RKO (cell line): Measurements from ENCODE around the gene DNMT1.

Source experiments
- DNase-seq: peaks from one replicate; pipeline ENCODE4 v3.0.0-alpha.2; 2016; ENCODE audit warnings: low spot score

DNMT1 gene

GRCh38 chr19:10113592-10113963 lies 81.2 kb downstream of the DNMT1 start:
- no peak for DNase-seq

- peak; percentile 60 for DNase-seq
Observed at GRCh38 chr19:10112895-10113591, 81.7 kb downstream of the DNMT1 start.

GRCh38 chr19:10112037-10112761 lies 82.6 kb downstream of the DNMT1 start:
- peak; percentile 35 for DNase-seq

GRCh38 chr19:10111405-10111811 lies 83.3 kb downstream of the DNMT1 start, which contains the start of gene P2RY11:
TSS of gene P2RY11 (plus strand) at chr19:10111693. CDS start at chr19:10111722, 29 bp downstream.
- no peak for DNase-seq

GRCh38 chr19:10110972-10111317 lies 83.8 kb downstream of the DNMT1 start:
- no peak for DNase-seq

GRCh38 chr19:10110076-10110971 lies 84.4 kb downstream of the DNMT1 start:
- no peak for DNase-seq

GRCh38 chr19:10109528-10109927 lies 85.2 kb downstream of the DNMT1 start:
- no peak for DNase-seq

GRCh38 chr19:10107817-10108367 lies 86.9 kb downstream of the DNMT1 start:
- DNase-seq, result no peak

- no peak for DNase-seq
Observed at GRCh38 chr19:10107254-10107653, 87.5 kb downstream of the DNMT1 start.

GRCh38 chr19:10106100-10106936 lies 88.4 kb downstream of the DNMT1 start, which contains the start of gene PPAN:
TSS of gene PPAN (plus strand) at chr19:10106362. CDS start at chr19:10106395, 33 bp downstream.
- DNase-seq, result peak; percentile 99

- DNase-seq, result no peak
Observed at GRCh38 chr19:10105509-10106099, 89.1 kb downstream of the DNMT1 start.

GRCh38 chr19:10104665-10105508 lies 89.9 kb downstream of the DNMT1 start:
- no peak for DNase-seq

- DNase-seq, result no peak
Observed at GRCh38 chr19:10104130-10104513, 90.6 kb downstream of the DNMT1 start.

GRCh38 chr19:10102787-10103236 lies 91.9 kb downstream of the DNMT1 start:
- no peak for DNase-seq

GRCh38 chr19:10100163-10100785 lies 94.5 kb downstream of the DNMT1 start:
- DNase-seq, result no peak

- DNase-seq, result no peak
Observed at GRCh38 chr19:10096615-10096963, 98.2 kb downstream of the DNMT1 start.

- DNase-seq, result peak; percentile 95
Observed at GRCh38 chr19:10095948-10096614, 98.7 kb downstream of the DNMT1 start.

- DNase-seq, result peak; percentile 25
Observed at GRCh38 chr19:10095622-10095947, 99.2 kb downstream of the DNMT1 start.
